Neutrophil (primary cell): ENCODE results near the gene SMIM5.

Experiments used
- H3K27ac ChIP-seq: fragments of 200-600 bp; sonication (generic); 2 replicates; pipeline ENCODE4 v1.5.1; 2016; ENCODE audit warnings: mild to moderate bottlenecking, moderate library complexity
- H3K27me3 ChIP-seq: fragments of 200-600 bp; sonication (generic); 2 replicates; pipeline ENCODE4 v1.6.0; 2016; ENCODE audit warnings: mild to moderate bottlenecking
- H3K36me3 ChIP-seq: fragments of 200-600 bp; sonication (generic); 2 replicates; pipeline ENCODE4 v1.5.1; 2017
- H3K4me1 ChIP-seq, 2 experiments: fragments of 200-600 bp in 1 of 2; sonication (generic) in 1 of 2; 1 replicate in 1 of 2; 2 replicates in 1 of 2; pipeline versions ENCODE4 v1.5.1 to v1.6.1; 2013 to 2016; ENCODE audit warnings: low read depth in 1 of 2, low read length in 1 of 2, mild to moderate bottlenecking in 1 of 2, moderate library complexity in 1 of 2; ENCODE audit not compliant: control insufficient read depth in 1 of 2, insufficient read depth in 1 of 2
- H3K4me3 ChIP-seq, 2 experiments: fragments of 200-600 bp in 1 of 2; sonication (generic) in 1 of 2; 1 replicate in 1 of 2; 2 replicates in 1 of 2; pipeline ENCODE4 v1.5.1; 2013 to 2016; ENCODE audit warnings: low read depth in 1 of 2, low read length in 1 of 2, mild to moderate bottlenecking in 1 of 2, moderate library complexity in 1 of 2
- H3K9me3 ChIP-seq: fragments of 200-600 bp; sonication (generic); 2 replicates; pipeline ENCODE4 v1.5.1; 2016
- CTCF ChIP-seq: fragments of 200-600 bp; sonication (generic); IDR thresholded peaks from 2 replicates; pipeline ENCODE4 v1.5.1; 2016; ENCODE audit warnings: antibody characterized with exemption

Gene SMIM5

GRCh38 chr17:75685499-75685898, 52.3 kb downstream of the SMIM5 start:
- Histone ChIP-seq H3K36me3 (peaks cover 10% of the 10 kb centered on the region), H3K4me1 (peaks cover 44 to 45% of the 10 kb centered on the region in 2 experiments)
- TF ChIP-seq CTCF = no peak

GRCh38 chr17:75688209-75688825, 55.1 kb downstream of the SMIM5 start:
- Histone ChIP-seq H3K27me3 (no peaks in the 10 kb centered on the region), H3K9me3 (no peaks in the 10 kb centered on the region), H3K4me3 (peak overlapping the region; percentile 22 to 28), H3K36me3 (peaks cover 14% of the 10 kb centered on the region), H3K27ac (peak overlapping the region; percentile 88), H3K4me1 (peaks cover 44 to 45% of the 10 kb centered on the region in 2 experiments)
- TF ChIP-seq CTCF = no peak

More at GRCh38 chr17:75685499-75685898, 52.3 kb downstream of the SMIM5 start:
- no peaks in the 10 kb centered on the region for H3K27me3 ChIP-seq
- H3K4me3 ChIP-seq = no peak overlapping the region
- no peaks in the 10 kb centered on the region for H3K9me3 ChIP-seq
- H3K27ac ChIP-seq = no peak overlapping the region

GRCh38 chr17:75689441-75689873, 56.2 kb downstream of the SMIM5 start:
- peak overlapping the region in 1 of 2 experiments; percentile 28 for H3K4me3 ChIP-seq
- H3K9me3 ChIP-seq = no peaks in the 10 kb centered on the region
- no peaks in the 10 kb centered on the region for H3K27me3 ChIP-seq
- peaks cover 25% of the 10 kb centered on the region for H3K36me3 ChIP-seq
- H3K4me1 ChIP-seq = peaks cover 44 to 45% of the 10 kb centered on the region in 2 experiments
- no peak for TF ChIP-seq CTCF
- peak overlapping the region; percentile 88 for H3K27ac ChIP-seq
